Gastroesophageal sphincter (tissue), 3 donors: Measurements from ENCODE around the gene DGKQ.

Source experiments
- CTCF ChIP-seq, 4 experiments: fragments of 200-600 bp in 2 of 4; fragments of 450-650 bp in 2 of 4; sonication (generic) in 1 of 4; IDR thresholded peaks; one replicate each; pipeline ENCODE4 v1.5.1; 2017 to 2019; ENCODE audit warnings: antibody characterized with exemption in 4 of 4, mild to moderate bottlenecking in 2 of 4, moderate library complexity in 2 of 4
- EP300 ChIP-seq: sonication (generic); formaldehyde crosslinking; IDR thresholded peaks from one replicate; pipeline ENCODE4 v1.6.1; 2017; ENCODE audit warnings: antibody characterized with exemption, mild to moderate bottlenecking
- POLR2A ChIP-seq, 2 donors: fragments of 450-650 bp; IDR thresholded peaks; one replicate each; pipeline ENCODE4 v1.6.1; 2017; ENCODE audit warnings: antibody characterized with exemption in 2 of 2, mild to moderate bottlenecking in 2 of 2, moderate library complexity in 1 of 2
- POLR2AphosphoS5 ChIP-seq: sonication (generic); formaldehyde crosslinking; IDR thresholded peaks from one replicate; pipeline ENCODE4 v1.6.1; 2017; ENCODE audit warnings: antibody characterized with exemption

GRCh38 chr4:986879-987623 lies 13.7 kb upstream of the DGKQ start, which contains the start of gene IDUA:
- TF ChIP-seq CTCF (IDR thresholded peaks at IDR 0.05) (peak in 3 of 4 experiments; percentile 29 to 63 (median 34)), POLR2AphosphoS5 (peak; percentile 8), POLR2A (IDR thresholded peaks at IDR 0.05) (peak in 1 of 2 donors; percentile 36), EP300 (no peak)
